Peyer's patch (tissue), 4 donors: Measurements from ENCODE around the gene LSMEM2. TPM values are rescaled to one million over a fixed set of nuclear protein-coding genes. Genes with fewer than 3 reads are reported as not detected.
"Not testable (repeated sequence)": the region's sequence is repeated elsewhere in the genome, so short reads cannot be mapped to it uniquely, and the experiment has no call there.

Experiments used
- DNase-seq, 3 donors: peaks; one replicate each; pipeline ENCODE4 v3.0.0-alpha.2; 2017 to 2019
- H3K27ac ChIP-seq, 4 donors: fragments of 200-600 bp; sonication (generic); one replicate each; pipeline ENCODE4 v1.5.1; 2016 to 2019
- H3K27me3 ChIP-seq, 2 donors: fragments of 200-600 bp; sonication (generic); one replicate each; pipeline ENCODE4 v1.5.1; 2019
- H3K36me3 ChIP-seq, 3 donors: fragments of 200-600 bp; sonication (generic); one replicate each; pipeline ENCODE4 v1.5.1; 2016 to 2019
- H3K4me1 ChIP-seq, 4 donors: fragments of 200-600 bp; sonication (generic); one replicate each; pipeline ENCODE4 v1.5.1; 2016 to 2019
- H3K4me3 ChIP-seq, 4 donors: fragments of 200-600 bp; sonication (generic); 1 replicate in 3 of 4; 2 replicates in 1 of 4; pipeline ENCODE4 v1.5.1; 2016 to 2019; ENCODE audit warnings: mild to moderate bottlenecking in 1 of 4
- H3K9me3 ChIP-seq, 4 donors: fragments of 200-600 bp; sonication (generic); one replicate each; pipeline ENCODE4 v1.5.1; 2016 to 2019; ENCODE audit warnings: mild to moderate bottlenecking in 1 of 4
- POLR2A ChIP-seq, 2 donors: fragments of 450-650 bp; IDR thresholded peaks; one replicate each; pipeline ENCODE4 v1.5.1; 2017; ENCODE audit warnings: antibody characterized with exemption in 2 of 2, mild to moderate bottlenecking in 2 of 2, moderate library complexity in 2 of 2
- total RNA-seq, 4 donors: library from RNA; depleted of rRNA; stranded (reverse); fragments of >200 nt; gene quantifications; one replicate each; pipeline ENCODE4 v1.1.0, GENCODE V29; 2016
- TF ChIP-seq, protein P1 (sequence below), 6 experiments: fragments of 450-650 bp in 4 of 6; fragments of 200-600 bp in 2 of 6; sonication (generic) in 1 of 6; IDR thresholded peaks; one replicate each; pipeline ENCODE4 v1.5.1; 2017 to 2019; ENCODE audit warnings: antibody characterized with exemption in 6 of 6, mild to moderate bottlenecking in 3 of 6, moderate library complexity in 1 of 6

Gene LSMEM2
- total RNA-seq, 4 donors from 2014 or later: not detected

DNA sequence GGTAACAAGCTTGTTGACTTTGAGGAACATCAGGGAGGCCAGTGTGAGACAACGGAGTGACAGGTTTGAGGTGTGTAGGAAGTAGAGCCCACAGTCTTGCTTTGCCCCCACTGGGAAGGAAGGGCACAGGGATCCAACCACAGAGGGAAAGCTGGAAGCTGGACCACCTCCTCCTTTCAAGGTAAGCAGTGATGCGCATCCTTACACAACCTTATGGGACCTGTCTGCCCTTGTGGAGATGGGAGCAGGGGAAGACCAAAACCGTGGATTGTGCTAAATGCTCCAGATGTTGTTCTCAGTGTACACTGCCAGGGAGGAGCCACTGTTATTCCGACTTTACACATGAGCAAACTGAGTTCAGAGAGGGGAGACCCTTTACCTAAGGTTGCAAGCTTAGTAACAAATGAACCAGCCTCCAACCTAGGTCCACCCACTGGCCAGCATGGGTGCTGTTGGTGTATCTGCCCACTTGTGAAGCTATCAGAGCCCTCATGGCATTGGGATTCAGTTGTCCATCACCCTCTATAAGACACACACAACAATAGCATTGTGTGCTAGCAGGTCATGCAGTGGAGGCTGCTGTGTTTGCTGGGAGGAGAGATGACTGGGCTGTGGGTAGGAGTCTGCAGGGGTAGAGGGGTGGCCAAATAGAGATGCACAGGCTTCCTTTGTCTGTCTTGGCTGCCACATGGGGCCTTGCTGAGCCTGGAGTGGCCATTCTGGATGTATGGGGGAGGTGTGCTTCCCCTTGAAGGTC, 586 bp upstream of the LSMEM2 start:
- Histone ChIP-seq H3K4me1 (peaks cover 1 to 21% (median 9%) of the 10 kb centered on the region in 4 donors), H3K9me3 (no peaks in the 10 kb centered on the region), H3K27ac (no peak overlapping the region), H3K27me3 (no peaks in the 10 kb centered on the region), H3K36me3 (peaks cover 0 to 15% (median 0%) of the 10 kb centered on the region in 3 donors), H3K4me3 (no peak overlapping the region)
- TF ChIP-seq, protein P1, sequence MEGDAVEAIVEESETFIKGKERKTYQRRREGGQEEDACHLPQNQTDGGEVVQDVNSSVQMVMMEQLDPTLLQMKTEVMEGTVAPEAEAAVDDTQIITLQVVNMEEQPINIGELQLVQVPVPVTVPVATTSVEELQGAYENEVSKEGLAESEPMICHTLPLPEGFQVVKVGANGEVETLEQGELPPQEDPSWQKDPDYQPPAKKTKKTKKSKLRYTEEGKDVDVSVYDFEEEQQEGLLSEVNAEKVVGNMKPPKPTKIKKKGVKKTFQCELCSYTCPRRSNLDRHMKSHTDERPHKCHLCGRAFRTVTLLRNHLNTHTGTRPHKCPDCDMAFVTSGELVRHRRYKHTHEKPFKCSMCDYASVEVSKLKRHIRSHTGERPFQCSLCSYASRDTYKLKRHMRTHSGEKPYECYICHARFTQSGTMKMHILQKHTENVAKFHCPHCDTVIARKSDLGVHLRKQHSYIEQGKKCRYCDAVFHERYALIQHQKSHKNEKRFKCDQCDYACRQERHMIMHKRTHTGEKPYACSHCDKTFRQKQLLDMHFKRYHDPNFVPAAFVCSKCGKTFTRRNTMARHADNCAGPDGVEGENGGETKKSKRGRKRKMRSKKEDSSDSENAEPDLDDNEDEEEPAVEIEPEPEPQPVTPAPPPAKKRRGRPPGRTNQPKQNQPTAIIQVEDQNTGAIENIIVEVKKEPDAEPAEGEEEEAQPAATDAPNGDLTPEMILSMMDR (IDR thresholded peaks at IDR 0.05): no peak
- no peak for TF ChIP-seq POLR2A (IDR thresholded peaks at IDR 0.05)
- DNase-seq: no peak

DNA sequence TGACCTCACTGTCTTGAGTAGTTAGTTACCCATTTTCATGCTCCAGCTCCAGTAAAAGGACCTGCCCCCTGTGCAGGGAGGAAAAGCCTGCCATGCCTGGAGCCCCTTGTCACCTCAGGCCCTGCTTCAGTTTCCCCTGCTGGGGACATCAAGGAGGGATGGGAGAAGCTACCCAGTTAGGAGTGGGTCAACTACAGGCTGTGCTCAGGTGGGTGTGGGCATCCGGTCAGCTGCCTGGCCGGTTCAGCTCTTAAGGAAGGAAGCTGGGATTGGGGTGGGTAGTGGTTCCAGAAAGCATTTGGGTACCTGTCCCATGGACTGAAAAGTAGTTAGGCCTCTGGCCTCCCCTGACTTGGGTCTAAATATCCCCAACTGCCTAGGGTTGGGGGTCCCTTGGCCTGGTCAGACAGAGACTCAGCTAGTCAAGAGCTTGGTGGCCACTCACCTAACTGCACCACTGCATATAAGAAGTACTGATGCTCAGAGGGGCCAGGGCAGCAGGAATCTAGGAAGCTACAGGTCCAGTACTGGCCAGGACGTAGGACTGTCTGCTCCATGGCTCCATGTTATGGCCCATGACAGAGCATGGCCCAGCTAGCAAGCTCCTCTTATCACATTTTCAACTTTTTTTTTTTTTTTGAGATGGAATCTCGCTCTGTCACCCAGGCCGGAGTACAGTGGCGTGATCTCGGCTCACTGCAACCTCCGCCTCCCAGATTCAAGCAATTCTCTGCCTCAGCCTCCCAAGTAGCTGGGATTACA, 549 bp downstream of the LSMEM2 start:
- no peak overlapping the region for H3K4me3 ChIP-seq
- H3K4me1 ChIP-seq: peaks cover 0 to 18% (median 1%) of the 10 kb centered on the region in 4 donors
- TF ChIP-seq POLR2A (IDR thresholded peaks at IDR 0.05): no peak
- TF ChIP-seq, protein P1 (IDR thresholded peaks at IDR 0.05): no peak
- H3K27ac ChIP-seq: no peak overlapping the region
- peaks cover 0 to 9% (median 0%) of the 10 kb centered on the region in 3 donors for H3K36me3 ChIP-seq
- H3K9me3 ChIP-seq: no peaks in the 10 kb centered on the region
- no peak for DNase-seq
- no peaks in the 10 kb centered on the region for H3K27me3 ChIP-seq

DNA sequence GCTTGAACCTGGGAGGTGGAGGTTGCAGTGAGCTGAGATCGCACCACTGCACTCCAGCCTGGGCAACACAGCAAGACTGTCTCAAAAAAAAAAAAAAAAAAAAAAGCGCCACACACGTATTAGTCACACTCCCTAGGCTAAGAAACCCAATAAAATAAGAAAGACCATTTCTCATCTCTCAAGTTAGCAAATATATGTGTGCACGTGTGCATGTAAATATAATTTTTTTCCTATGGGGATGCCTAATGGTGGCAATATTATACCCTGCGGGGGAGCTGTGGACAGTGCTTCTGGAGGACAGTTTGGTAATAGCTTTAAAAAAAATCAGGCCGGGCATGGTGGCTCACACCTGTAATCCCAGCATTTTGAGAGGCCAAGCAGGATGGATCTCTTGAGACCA, 5.2 kb downstream of the LSMEM2 start:
- H3K36me3 ChIP-seq: peaks cover 0 to 25% (median 0%) of the 10 kb centered on the region in 3 donors
- not testable (repeated sequence) for H3K27me3 ChIP-seq, H3K27ac ChIP-seq, H3K4me3 ChIP-seq, DNase-seq, H3K9me3 ChIP-seq, H3K4me1 ChIP-seq

DNA sequence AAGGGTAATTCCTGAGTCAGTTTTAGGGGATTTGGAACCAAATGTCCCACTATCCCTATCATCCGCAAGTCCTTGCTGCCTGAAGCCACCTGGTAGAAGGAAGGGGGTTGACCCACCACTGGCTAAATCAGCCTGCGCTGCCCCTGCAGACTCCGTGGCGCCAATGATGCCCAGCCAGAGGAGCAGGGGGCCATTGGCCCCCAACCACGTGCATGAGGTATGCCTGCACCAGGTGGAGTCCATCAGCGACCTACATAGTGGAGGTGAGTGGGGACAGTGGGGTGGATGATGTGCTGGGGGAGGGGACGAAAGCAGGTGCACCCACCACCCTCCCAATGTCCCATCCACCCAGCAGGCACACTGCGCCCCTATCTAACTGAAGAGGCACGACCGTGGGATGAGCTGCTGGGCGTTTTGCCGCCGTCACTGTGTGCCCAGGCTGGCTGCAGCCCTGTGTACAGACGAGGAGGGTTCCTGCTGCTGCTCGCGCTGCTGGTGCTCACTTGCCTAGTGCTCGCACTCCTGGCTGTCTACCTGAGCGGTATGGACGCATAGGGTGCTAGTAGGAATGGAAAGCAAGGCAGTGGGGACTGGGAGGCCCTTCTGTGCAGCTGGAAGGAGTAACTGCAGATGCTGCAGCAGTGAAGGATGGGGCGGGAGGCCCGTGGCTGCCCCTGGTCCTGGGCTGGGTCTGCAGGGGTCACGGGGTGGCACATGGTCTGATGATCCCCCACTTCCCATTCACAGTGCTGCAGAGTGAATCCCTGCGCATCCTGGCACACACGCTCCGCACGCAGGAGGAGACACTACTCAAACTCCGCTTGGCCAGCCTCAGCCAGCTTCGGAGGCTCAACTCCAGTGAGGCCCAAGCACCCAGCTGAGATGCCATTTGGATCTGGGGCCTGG, 7.7 kb downstream of the LSMEM2 start:
- Histone ChIP-seq H3K4me3 (no peak overlapping the region), H3K36me3 (peaks cover 0 to 38% (median 0%) of the 10 kb centered on the region in 3 donors)

DNA sequence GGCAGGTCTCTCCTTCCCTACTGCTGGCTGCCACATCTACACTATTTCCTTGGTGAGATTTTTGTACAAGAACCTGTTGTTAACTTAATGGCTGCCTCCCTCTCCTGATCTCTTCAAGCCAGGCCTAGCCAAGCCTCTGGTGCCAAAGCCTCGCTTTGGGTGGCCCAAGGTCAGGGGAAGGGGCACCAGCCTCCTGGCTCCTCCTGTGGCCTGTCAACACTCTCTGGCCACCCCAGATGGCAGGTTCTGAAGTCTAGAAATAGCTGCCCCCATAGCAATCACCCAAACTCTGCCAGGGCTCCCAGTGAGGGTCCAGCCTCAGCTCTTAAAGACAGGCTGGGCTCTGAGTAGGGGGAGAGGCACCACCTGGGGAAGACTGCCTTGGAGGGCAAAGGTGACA, 8.4 kb downstream of the LSMEM2 start:
- H3K4me1 ChIP-seq: peaks cover 0 to 15% (median 5%) of the 10 kb centered on the region in 4 donors

More for the DNA sequence above, 7.7 kb downstream of the LSMEM2 start:
- Histone ChIP-seq H3K4me1 (peaks cover 0 to 14% (median 2%) of the 10 kb centered on the region in 4 donors), H3K27ac (no peak overlapping the region), H3K27me3 (no peaks in the 10 kb centered on the region), H3K9me3 (no peaks in the 10 kb centered on the region)
- TF ChIP-seq, protein P1 (IDR thresholded peaks at IDR 0.05): no peak
- TF ChIP-seq POLR2A (IDR thresholded peaks at IDR 0.05): no peak
- DNase-seq: peak in 1 of 3 donors; percentile 42

More for the DNA sequence above, 8.4 kb downstream of the LSMEM2 start:
- H3K27ac ChIP-seq: no peak overlapping the region
- no peaks in the 10 kb centered on the region for H3K9me3 ChIP-seq
- no peak for DNase-seq
- H3K4me3 ChIP-seq: no peak overlapping the region
- no peaks in the 10 kb centered on the region for H3K27me3 ChIP-seq
- H3K36me3 ChIP-seq: peaks cover 0 to 38% (median 0%) of the 10 kb centered on the region in 3 donors
- TF ChIP-seq, protein P1 (IDR thresholded peaks at IDR 0.05): no peak
- TF ChIP-seq POLR2A (IDR thresholded peaks at IDR 0.05): no peak
